ENCODE data around the gene SLC9A7. TPM values are rescaled to one million over a fixed set of nuclear protein-coding genes. Genes with fewer than 3 reads are reported as not detected.

SLC9A7 gene
- total RNA-seq, 1 experiment from 2014 or later, result 74.3 TPM

GRCh38 chrX:46599051-46599560, 159.8 kb downstream of the SLC9A7 start:
- CTCF ChIA-PET, result interaction anchor here (0.6 kb wide), 1 partner anchor 1412 kb away, joined by 3 read pairs; no protein-coding TSS in a partner anchor
- Histone ChIP-seq H3F3A (ENCODE audit: low read length, unreplicated experiment) (peaks cover 3% of the 10 kb centered on the region), H3K27ac (ENCODE audit: low read length) (no peak overlapping the region), H4K20me1 (ENCODE audit: low read length) (no peaks in the 10 kb centered on the region), H3K4me3 (ENCODE audit: low read length) (no peak overlapping the region), H3K36me3 (ENCODE audit: low read depth, low read length) (peaks cover 24% of the 10 kb centered on the region), H3K9me2 (replicated peaks; ENCODE audit: low read length) (no peaks in the 10 kb centered on the region), H3K79me2 (ENCODE audit: low read length) (peaks cover 19% of the 10 kb centered on the region; the same call in 1 of the 2 replicates), H2AFZ (ENCODE audit: low read length) (no peak overlapping the region), H3K4me1 (ENCODE audit: insufficient read depth, low read length) (no peaks in the 10 kb centered on the region), H3K9me3 (ENCODE audit: low read length) (no peaks in the 10 kb centered on the region), H3K9ac (ENCODE audit: low read length) (no peak overlapping the region), H3K4me2 (ENCODE audit: low read length) (no peak overlapping the region), H3K27me3 (ENCODE audit: low read length) (no peaks in the 10 kb centered on the region)
- intact Hi-C loops (cut with micrococcal nuclease), result no loop called here
- DNase-seq, result peak; percentile 20
- BruUV-seq (replicated peaks), result no TSS peak
- no peak for TF ChIP-seq EZH2 (IDR thresholded peaks at IDR 0.05; ENCODE audit: low read length, unreplicated experiment)
- TF ChIP-seq CTCF (conservative IDR thresholded peaks at IDR 0.05; ENCODE audit: low read depth, low read length), result no peak
- TF ChIP-seq EZH2phosphoT487 (IDR thresholded peaks at IDR 0.05; ENCODE audit: borderline replicate concordance, low read length), result no peak
- peak; percentile 33 for ATAC-seq
- POLR2A ChIA-PET (ENCODE audit: unreplicated experiment), result no interaction called here

GRCh38 chrX:46597771-46598170, 161.1 kb downstream of the SLC9A7 start:
- H3K9me2 ChIP-seq (replicated peaks; ENCODE audit: low read length), result no peaks in the 10 kb centered on the region
- intact Hi-C loops (cut with micrococcal nuclease), result no loop called here
- DNase-seq (no peak), ATAC-seq (no peak)
- CTCF ChIA-PET, result interaction anchor here (0.5 to 0.6 kb wide), 2 partner anchors 28 to 73 kb away, joined by 3 to 5 read pairs; no protein-coding TSS in a partner anchor
- H3K36me3 ChIP-seq (ENCODE audit: low read depth, low read length), result peaks cover 19% of the 10 kb centered on the region
- no peaks in the 10 kb centered on the region for H3K27me3 ChIP-seq (ENCODE audit: low read length)
- TF ChIP-seq CTCF (conservative IDR thresholded peaks at IDR 0.05; ENCODE audit: low read depth, low read length), result no peak
- TF ChIP-seq EZH2 (IDR thresholded peaks at IDR 0.05; ENCODE audit: low read length, unreplicated experiment), result no peak
- TF ChIP-seq EZH2phosphoT487 (IDR thresholded peaks at IDR 0.05; ENCODE audit: borderline replicate concordance, low read length), result no peak
- H3K9ac ChIP-seq (ENCODE audit: low read length), result no peak overlapping the region
- no peak overlapping the region for H3K4me2 ChIP-seq (ENCODE audit: low read length)
- POLR2A ChIA-PET (ENCODE audit: unreplicated experiment), result no interaction called here
- no TSS peak for BruUV-seq (replicated peaks)
- peaks cover 3% of the 10 kb centered on the region for H3F3A ChIP-seq (ENCODE audit: low read length, unreplicated experiment)
- no peak overlapping the region for H2AFZ ChIP-seq (ENCODE audit: low read length)
- H3K4me3 ChIP-seq (ENCODE audit: low read length), result no peak overlapping the region
- no peak overlapping the region for H3K27ac ChIP-seq (ENCODE audit: low read length)
- H3K4me1 ChIP-seq (ENCODE audit: insufficient read depth, low read length), result no peaks in the 10 kb centered on the region
- H4K20me1 ChIP-seq (ENCODE audit: low read length), result no peaks in the 10 kb centered on the region
- peaks cover 24% of the 10 kb centered on the region for H3K79me2 ChIP-seq (ENCODE audit: low read length)
- no peaks in the 10 kb centered on the region for H3K9me3 ChIP-seq (ENCODE audit: low read length)

GRCh38 chrX:46597208-46597607, 161.7 kb downstream of the SLC9A7 start:
- BruUV-seq (replicated peaks), result no TSS peak
- H3K4me1 ChIP-seq (ENCODE audit: insufficient read depth, low read length), result no peaks in the 10 kb centered on the region
- H3K4me3 ChIP-seq (ENCODE audit: low read length), result no peak overlapping the region
- H3K27ac ChIP-seq (ENCODE audit: low read length), result no peak overlapping the region
- no peaks in the 10 kb centered on the region for H3K27me3 ChIP-seq (ENCODE audit: low read length)
- H3K36me3 ChIP-seq (ENCODE audit: low read depth, low read length), result peaks cover 14% of the 10 kb centered on the region
- ChIA-PET POLR2A (ENCODE audit: unreplicated experiment) (no interaction called here), CTCF (no interaction called here)
- H3K9me2 ChIP-seq (replicated peaks; ENCODE audit: low read length), result no peaks in the 10 kb centered on the region
- ATAC-seq (no peak), DNase-seq (no peak)
- H2AFZ ChIP-seq (ENCODE audit: low read length), result no peak overlapping the region
- no peak overlapping the region for H3K9ac ChIP-seq (ENCODE audit: low read length)
- no peak overlapping the region for H3K4me2 ChIP-seq (ENCODE audit: low read length)
- H3K9me3 ChIP-seq (ENCODE audit: low read length), result no peaks in the 10 kb centered on the region
- H3F3A ChIP-seq (ENCODE audit: low read length, unreplicated experiment), result peaks cover 3% of the 10 kb centered on the region
- peaks cover 24% of the 10 kb centered on the region for H3K79me2 ChIP-seq (ENCODE audit: low read length)
- no peaks in the 10 kb centered on the region for H4K20me1 ChIP-seq (ENCODE audit: low read length)
- intact Hi-C loops (cut with micrococcal nuclease), result no loop called here
- no peak for TF ChIP-seq CTCF (conservative IDR thresholded peaks at IDR 0.05; ENCODE audit: low read depth, low read length)
- TF ChIP-seq EZH2 (IDR thresholded peaks at IDR 0.05; ENCODE audit: low read length, unreplicated experiment), result no peak
- no peak for TF ChIP-seq EZH2phosphoT487 (IDR thresholded peaks at IDR 0.05; ENCODE audit: borderline replicate concordance, low read length)

Measured in PC-3 (cell line).